Activated T-helper 1 cell treated with anti-CD3 and anti-CD28 coated beads, Interleukin-12 subunit alpha, Interleukin-12 subunit beta, Interleukin-2, Interleukin-4 antibody, amounts not matched to agents 30 ng/mL and 10 ng/mL and 1 ng/mL, durations not matched to agents 14 hours and 24 hours and 36 hours (primary cell): ENCODE measurements around the gene FOS. TPM values are rescaled to one million over a fixed set of nuclear protein-coding genes. Genes with fewer than 3 reads are reported as not detected.
A peak's percentile ranks its signal among the peaks of the same experiment; 100 is the strongest.
"Not testable (repeated sequence)": the region's sequence is repeated elsewhere in the genome, so short reads cannot be mapped to it uniquely, and the experiment has no call there.

ENCODE experiments used
- DNase-seq: peaks from one replicate; pipeline ENCODE4 v3.0.0; 2021; ENCODE audit warnings: low spot score
- H3K27ac Mint-ChIP-seq: one replicate; pipeline ENCODE4 v1.8.0; 2021; ENCODE audit warnings: mild to moderate bottlenecking, mixed read lengths
- H3K27me3 Mint-ChIP-seq: one replicate; pipeline ENCODE4 v1.8.0; 2022; ENCODE audit warnings: mild to moderate bottlenecking, moderate library complexity, mixed read lengths; ENCODE audit not compliant: insufficient read depth
- H3K36me3 Mint-ChIP-seq: one replicate; pipeline ENCODE4 v1.8.0; 2021; ENCODE audit warnings: low read depth, mixed read lengths
- H3K4me1 Mint-ChIP-seq: one replicate; pipeline ENCODE4 v1.8.0; 2021; ENCODE audit warnings: low read depth, mixed read lengths
- H3K4me3 Mint-ChIP-seq: one replicate; pipeline ENCODE4 v1.8.0; 2021; ENCODE audit warnings: mild to moderate bottlenecking, moderate library complexity, mixed read lengths
- H3K9me3 Mint-ChIP-seq: one replicate; pipeline ENCODE4 v1.8.0; 2021; ENCODE audit warnings: mixed read lengths
- intact Hi-C: fragments of 100-400 bp; cut with micrococcal nuclease; formaldehyde crosslinking; loops from one replicate; pipeline ENCODE4 v1.15.1; 2024
- total RNA-seq: library from RNA; stranded (reverse); gene quantifications from 2 replicates; pipeline ENCODE4 v1.2.3, GENCODE V29; 2022

FOS gene
- total RNA-seq, 1 donor from 2014 or later = 40.9 TPM

GRCh38 chr14:75308991-75309390, 30.4 kb downstream of the FOS start:
- H3K27me3 Mint-ChIP-seq, H3K4me3 Mint-ChIP-seq, H3K36me3 Mint-ChIP-seq, DNase-seq, H3K9me3 Mint-ChIP-seq: not testable (repeated sequence)
- intact Hi-C loops = loop anchor here (5.0 to 10.0 kb wide), 2 partner anchors 118 to 544 kb away; partner anchors contain the start of genes JDP2 and YLPM1
- H3K27ac Mint-ChIP-seq = peak overlapping the region; percentile 44
- H3K4me1 Mint-ChIP-seq = peaks cover 12% of the 10 kb centered on the region

- not testable (repeated sequence) for H3K27me3 Mint-ChIP-seq, H3K27ac Mint-ChIP-seq
Observed at GRCh38 chr14:75309561-75309960, 30.9 kb downstream of the FOS start.

GRCh38 chr14:75310295-75311111, 31.9 kb downstream of the FOS start:
- Mint-ChIP-seq H3K4me3 (no peak overlapping the region), H3K4me1 (peaks cover 12% of the 10 kb centered on the region), H3K9me3 (no peaks in the 10 kb centered on the region), H3K36me3 (no peaks in the 10 kb centered on the region), H3K27ac (no peak overlapping the region), H3K27me3 (peaks cover 2% of the 10 kb centered on the region)
- DNase-seq = no peak
- intact Hi-C loops = no loop called here

More at GRCh38 chr14:75309561-75309960, 30.9 kb downstream of the FOS start:
- not testable (repeated sequence) for H3K4me3 Mint-ChIP-seq, H3K36me3 Mint-ChIP-seq, DNase-seq, H3K9me3 Mint-ChIP-seq
- intact Hi-C loops = loop anchor here (5.0 to 10.0 kb wide), 2 partner anchors 118 to 545 kb away; partner anchors contain the start of genes JDP2 and YLPM1
- H3K4me1 Mint-ChIP-seq = peaks cover 12% of the 10 kb centered on the region

- intact Hi-C loops = no loop called here
- Mint-ChIP-seq H3K4me3 (no peak overlapping the region), H3K27me3 (peaks cover 7% of the 10 kb centered on the region)
Observed at GRCh38 chr14:75311356-75311755, 32.7 kb downstream of the FOS start.

GRCh38 chr14:75312341-75312740, 33.7 kb downstream of the FOS start:
- H3K27ac Mint-ChIP-seq = no peak overlapping the region
- H3K4me1 Mint-ChIP-seq = peaks cover 7% of the 10 kb centered on the region
- DNase-seq = no peak
- no peak overlapping the region for H3K4me3 Mint-ChIP-seq
- intact Hi-C loops = no loop called here
- H3K27me3 Mint-ChIP-seq = peaks cover 7% of the 10 kb centered on the region
- no peaks in the 10 kb centered on the region for H3K9me3 Mint-ChIP-seq
- no peaks in the 10 kb centered on the region for H3K36me3 Mint-ChIP-seq

More at GRCh38 chr14:75311356-75311755, 32.7 kb downstream of the FOS start:
- peaks cover 12% of the 10 kb centered on the region for H3K4me1 Mint-ChIP-seq
- no peak overlapping the region for H3K27ac Mint-ChIP-seq
- H3K36me3 Mint-ChIP-seq = no peaks in the 10 kb centered on the region
- H3K9me3 Mint-ChIP-seq = no peaks in the 10 kb centered on the region
- DNase-seq = no peak

- Mint-ChIP-seq H3K4me3 (no peak overlapping the region), H3K36me3 (no peaks in the 10 kb centered on the region), H3K27ac (no peak overlapping the region), H3K27me3 (peaks cover 15% of the 10 kb centered on the region), H3K4me1 (no peaks in the 10 kb centered on the region), H3K9me3 (no peaks in the 10 kb centered on the region)
- no peak for DNase-seq
- intact Hi-C loops = no loop called here
Observed at GRCh38 chr14:75313294-75313693, 34.7 kb downstream of the FOS start.

GRCh38 chr14:75315144-75315543, 36.5 kb downstream of the FOS start:
- H3K27ac Mint-ChIP-seq = no peak overlapping the region
- no peaks in the 10 kb centered on the region for H3K36me3 Mint-ChIP-seq
- H3K4me3 Mint-ChIP-seq = no peak overlapping the region
- peaks cover 13% of the 10 kb centered on the region for H3K27me3 Mint-ChIP-seq
- no peaks in the 10 kb centered on the region for H3K4me1 Mint-ChIP-seq
- DNase-seq = no peak
- intact Hi-C loops = no loop called here
- no peaks in the 10 kb centered on the region for H3K9me3 Mint-ChIP-seq

GRCh38 chr14:75317148-75317547, 38.5 kb downstream of the FOS start:
- intact Hi-C loops = no loop called here
- no peak for DNase-seq
- Mint-ChIP-seq H3K9me3 (no peaks in the 10 kb centered on the region), H3K27me3 (peaks cover 24% of the 10 kb centered on the region), H3K4me1 (no peaks in the 10 kb centered on the region), H3K4me3 (no peak overlapping the region), H3K27ac (no peak overlapping the region), H3K36me3 (no peaks in the 10 kb centered on the region)

- intact Hi-C loops = no loop called here
- Mint-ChIP-seq H3K4me1 (no peaks in the 10 kb centered on the region), H3K27me3 (peaks cover 27% of the 10 kb centered on the region), H3K36me3 (no peaks in the 10 kb centered on the region), H3K27ac (no peak overlapping the region), H3K4me3 (no peak overlapping the region), H3K9me3 (no peaks in the 10 kb centered on the region)
- DNase-seq = no peak
Observed at GRCh38 chr14:75318353-75318752, 39.7 kb downstream of the FOS start.

- Mint-ChIP-seq H3K4me3 (no peak overlapping the region), H3K36me3 (no peaks in the 10 kb centered on the region), H3K27me3 (peaks cover 31% of the 10 kb centered on the region), H3K27ac (no peak overlapping the region), H3K9me3 (no peaks in the 10 kb centered on the region), H3K4me1 (no peaks in the 10 kb centered on the region)
- DNase-seq = no peak
- intact Hi-C loops = no loop called here
Observed at GRCh38 chr14:75319021-75319420, 40.4 kb downstream of the FOS start.

GRCh38 chr14:75320196-75320595, 41.6 kb downstream of the FOS start:
- H3K36me3 Mint-ChIP-seq = no peaks in the 10 kb centered on the region
- intact Hi-C loops = no loop called here
- no peak for DNase-seq
- H3K4me1 Mint-ChIP-seq = no peaks in the 10 kb centered on the region
- no peak overlapping the region for H3K27ac Mint-ChIP-seq
- H3K9me3 Mint-ChIP-seq = no peaks in the 10 kb centered on the region
- H3K27me3 Mint-ChIP-seq = peaks cover 35% of the 10 kb centered on the region
- H3K4me3 Mint-ChIP-seq = no peak overlapping the region

GRCh38 chr14:75322746-75323145, 44.1 kb downstream of the FOS start:
- Mint-ChIP-seq H3K4me3 (no peak overlapping the region), H3K4me1 (no peaks in the 10 kb centered on the region), H3K27me3 (peaks cover 27% of the 10 kb centered on the region), H3K27ac (no peak overlapping the region), H3K9me3 (no peaks in the 10 kb centered on the region), H3K36me3 (no peaks in the 10 kb centered on the region)
- no peak for DNase-seq
- intact Hi-C loops = no loop called here

- Mint-ChIP-seq H3K27me3 (peaks cover 21% of the 10 kb centered on the region), H3K36me3 (no peaks in the 10 kb centered on the region), H3K9me3 (no peaks in the 10 kb centered on the region), H3K27ac (no peak overlapping the region), H3K4me1 (no peaks in the 10 kb centered on the region), H3K4me3 (no peak overlapping the region)
- DNase-seq = no peak
- intact Hi-C loops = no loop called here
Observed at GRCh38 chr14:75323571-75323970, 44.9 kb downstream of the FOS start.
